Lung (tissue), 12 donors: Measurements from ENCODE around the gene GNAT3. TPM values are rescaled to one million over a fixed set of nuclear protein-coding genes. Genes with fewer than 3 reads are reported as not detected.

Experiments
- ATAC-seq: fragments of 200-7000 bp; cut with Tn5 transposase; one replicate; pipeline ENCODE4 v1.9.1; 2020; ENCODE audit warnings: moderate number of reproducible peaks; ENCODE audit not compliant: insufficient read depth, low FRiP score
- DNase-seq, 3 donors: peaks; one replicate each; pipeline ENCODE4 v3.0.0-alpha.2; 2013 to 2017
- H3K27ac ChIP-seq, 2 donors: one replicate each; pipeline ENCODE4 v1.5.1; 2013; ENCODE audit warnings: mild to moderate bottlenecking in 2 of 2, moderate library complexity in 2 of 2, control low read depth in 1 of 2, inconsistent platforms in 1 of 2, low read depth in 1 of 2, low read length in 1 of 2
- H3K27me3 ChIP-seq, 3 donors: one replicate each; pipeline ENCODE4 v1.5.1; 2013; ENCODE audit warnings: low read length in 2 of 3; ENCODE audit not compliant: control insufficient read depth in 3 of 3, insufficient read depth in 3 of 3
- H3K36me3 ChIP-seq, 4 donors: one replicate each; pipeline ENCODE4 v1.5.1; 2013; ENCODE audit warnings: low read length in 4 of 4, mild to moderate bottlenecking in 1 of 4, moderate library complexity in 1 of 4; ENCODE audit not compliant: control insufficient read depth in 4 of 4, insufficient read depth in 4 of 4
- H3K4me1 ChIP-seq, 5 donors: one replicate each; pipeline ENCODE4 v1.5.1; 2013; ENCODE audit warnings: low read length in 5 of 5, mild to moderate bottlenecking in 2 of 5, moderate library complexity in 1 of 5; ENCODE audit not compliant: control insufficient read depth in 5 of 5, insufficient read depth in 5 of 5
- H3K4me3 ChIP-seq: one replicate; pipeline ENCODE4 v1.5.1; 2013; ENCODE audit warnings: mild to moderate bottlenecking, control low read depth, moderate library complexity
- H3K9ac ChIP-seq, 2 donors: one replicate each; pipeline ENCODE4 v1.5.1; 2013; ENCODE audit warnings: low read length in 2 of 2, control low read depth in 1 of 2; ENCODE audit not compliant: insufficient read depth in 1 of 2
- H3K9me3 ChIP-seq, 4 donors: one replicate each; pipeline ENCODE4 v1.5.1; 2013; ENCODE audit warnings: low read length in 3 of 4, mild to moderate bottlenecking in 1 of 4, moderate library complexity in 1 of 4; ENCODE audit not compliant: control insufficient read depth in 4 of 4, insufficient read depth in 3 of 4
- CTCF ChIP-seq: IDR thresholded peaks from 2 replicates; pipeline ENCODE4 v1.5.1; 2012; ENCODE audit warnings: mild to moderate bottlenecking; ENCODE audit errors: control extremely low read depth, extremely low read depth
- WGBS, 2 donors: extraction: QIAGEN DNeasy Blood & Tissue Kit; methylation state at CpG; one replicate each; pipeline ENCODE4 v1.1.7; 2013; 5-methylcytosine and 5-hydroxymethylcytosine counted together
- polyA plus RNA-seq, 2 donors: library from polyadenylated mRNA; stranded (reverse); fragments of 200-250 nt; gene quantifications; one replicate each; pipeline ENCODE4 v1.2.1, GENCODE V29; 2013
- total RNA-seq, 2 donors: library from RNA; depleted of rRNA in 1 of 2; stranded (reverse); fragments of >200 nt in 1 of 2; gene quantifications; one replicate each; pipeline ENCODE4 v1.2.1, GENCODE V29; 2014 to 2021
- donor health status: control.
- donor health status: control.
- donor health status: Bipolar disorder and iron deficiency.
- donor health status: healthy.
- donor health status: DM: yes; HTN: yes; CAD: no.

GNAT3 gene
- total and polyA plus RNA-seq, 4 donors = not detected

DNA sequence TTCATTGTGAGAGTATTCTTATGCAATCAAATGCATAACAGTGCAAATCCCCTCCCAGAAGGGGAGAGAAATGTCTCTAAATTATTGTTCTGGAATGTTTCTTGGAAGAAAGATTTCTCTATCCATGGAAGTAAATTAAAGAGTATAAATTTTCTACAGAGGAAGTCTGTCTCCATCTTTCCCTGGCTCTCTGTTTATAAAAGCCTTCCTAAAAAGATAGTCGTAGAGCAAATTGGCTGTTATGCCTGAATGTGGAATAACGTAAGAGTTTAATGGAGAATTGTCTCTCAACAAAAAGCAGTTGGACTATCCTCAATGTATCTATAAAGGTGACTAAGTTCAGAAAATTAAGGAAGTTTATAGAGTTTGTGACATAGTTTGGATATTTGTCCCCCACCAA lies 76.3 kb downstream of the GNAT3 start:
- DNase-seq (no peak), ATAC-seq (no peak)
- Histone ChIP-seq H3K36me3 (no peaks in the 10 kb centered on the region), H3K4me1 (peaks cover 0 to under 1% (median 0%) of the 10 kb centered on the region in 5 donors), H3K9ac (no peak overlapping the region), H3K4me3 (no peak overlapping the region), H3K27me3 (no peaks in the 10 kb centered on the region), H3K9me3 (no peaks in the 10 kb centered on the region), H3K27ac (no peak overlapping the region)
- WGBS, 2 donors = 62 to 78% methylated on average over 2 of the region's 2 CpGs
- no peak for TF ChIP-seq CTCF

GRCh38 chr7:80434047-80434446 lies 77.8 kb downstream of the GNAT3 start:
- Histone ChIP-seq H3K9ac (no peak overlapping the region), H3K36me3 (no peaks in the 10 kb centered on the region), H3K27ac (no peak overlapping the region), H3K4me3 (no peak overlapping the region), H3K4me1 (no peaks in the 10 kb centered on the region), H3K9me3 (no peaks in the 10 kb centered on the region), H3K27me3 (no peaks in the 10 kb centered on the region)
- 83 to 89% methylated on average over 5 of the region's 5 CpGs for WGBS, 2 donors
- ATAC-seq = no peak
- no peak for DNase-seq
- TF ChIP-seq CTCF = no peak

DNA sequence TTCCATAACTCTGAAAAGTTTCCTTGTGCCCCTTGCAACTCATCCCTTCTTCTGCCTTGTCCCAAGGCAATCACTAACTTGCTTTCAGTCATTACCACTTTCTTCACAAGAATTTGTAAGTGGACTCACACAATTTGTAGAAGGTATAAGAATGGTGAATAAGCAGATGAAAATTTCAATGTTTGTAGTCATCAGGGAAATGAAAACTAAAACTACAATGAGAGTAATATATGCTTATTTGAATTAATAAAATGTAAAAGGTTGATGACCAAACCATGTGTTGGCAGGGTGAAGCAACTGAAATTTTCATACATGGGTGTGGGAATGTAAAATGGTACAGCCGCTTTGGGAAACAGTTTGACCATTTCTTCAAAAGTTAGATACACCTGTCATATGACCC lies 79.7 kb downstream of the GNAT3 start:
- no peaks in the 10 kb centered on the region for H3K9me3 ChIP-seq
- H3K27ac ChIP-seq = no peak overlapping the region
- H3K4me1 ChIP-seq = no peaks in the 10 kb centered on the region
- ATAC-seq (no peak), DNase-seq (no peak)
- no peak overlapping the region for H3K4me3 ChIP-seq
- no peaks in the 10 kb centered on the region for H3K27me3 ChIP-seq
- 81 to 88% methylated on average over 1 of the region's 1 CpG for WGBS, 2 donors
- no peaks in the 10 kb centered on the region for H3K36me3 ChIP-seq
- no peak overlapping the region for H3K9ac ChIP-seq
- TF ChIP-seq CTCF = no peak

GRCh38 chr7:80429181-80429580 lies 82.7 kb downstream of the GNAT3 start:
- Histone ChIP-seq H3K36me3 (no peaks in the 10 kb centered on the region), H3K4me3 (no peak overlapping the region), H3K4me1 (no peaks in the 10 kb centered on the region), H3K27me3 (no peaks in the 10 kb centered on the region), H3K9me3 (no peaks in the 10 kb centered on the region), H3K9ac (no peak overlapping the region), H3K27ac (no peak overlapping the region)
- ATAC-seq (no peak), DNase-seq (no peak)
- no peak for TF ChIP-seq CTCF
- WGBS, 2 donors = 88 to 95% methylated on average over 1 of the region's 1 CpG
